ENCODE results near the gene MESP1. TPM values are rescaled to one million over a fixed set of nuclear protein-coding genes. Genes with fewer than 3 reads are reported as not detected.

The MESP1 gene
- total RNA-seq, 5 donors from 2014 or later (not counting 1 experiment from before 2014, with no cell fraction given), result 0.23 to 1.5 (median 0.38) TPM; not detected in 1

GRCh38 chr15:89740137-89740536, 10.9 kb downstream of the MESP1 start:
- peak; percentile 79 to 91 (median 80) for ATAC-seq (replicated peaks in 1 of 4)
- no peaks in the 10 kb centered on the region for H3K36me3 Mint-ChIP-seq
- H3K4me1 Mint-ChIP-seq, result peaks cover 0 to 2% (median 2%) of the 10 kb centered on the region in 3 donors
- H3K4me3 Mint-ChIP-seq, result no peak overlapping the region
- peak in 30 of 35 experiments; percentile 16 to 82 (median 41) for DNase-seq
- H3K27ac Mint-ChIP-seq, result no peak overlapping the region
- POLR2A ChIA-PET, result interaction anchor here in 1 of 2 donors (0.5 kb wide), 1 partner anchor 420 kb away, joined by 3 read pairs; no protein-coding TSS in a partner anchor
- H3K9me3 ChIP-seq, result no peaks in the 10 kb centered on the region
- peaks cover 0 to 4% of the 10 kb centered on the region in 2 experiments for H3K4me1 ChIP-seq (ENCODE audit: control insufficient read depth in 1 of 2, extremely low read depth in 1 of 2, insufficient read depth in 2 of 2, low read length in 2 of 2)
- H3K27me3 ChIP-seq (replicated peaks in 1 of 2; ENCODE audit: control insufficient read depth in 2 of 2, extremely low read depth in 1 of 2, insufficient read depth in 2 of 2, low read length in 1 of 2), result peaks cover 0 to 28% of the 10 kb centered on the region in 2 experiments
- CTCF ChIA-PET, result interaction anchor here (0.5 to 2.6 kb wide), 9 partner anchors 8 to 492 kb away, joined by 3 to 48 read pairs (median 4); no protein-coding TSS in a partner anchor
- H3K27me3 Mint-ChIP-seq, result peaks cover 12 to 16% of the 10 kb centered on the region in 2 donors
- H3K27ac ChIP-seq (ENCODE audit: low read length), result no peak overlapping the region
- no peaks in the 10 kb centered on the region for H3K9me3 Mint-ChIP-seq
- no peak overlapping the region for H3K4me3 ChIP-seq (ENCODE audit: control insufficient read depth in 1 of 2, extremely low read depth in 1 of 2, low read length in 1 of 2)
- no peaks in the 10 kb centered on the region for H3K36me3 ChIP-seq (ENCODE audit: control insufficient read depth in 2 of 2, extremely low read depth in 1 of 2, insufficient read depth in 1 of 2, low read length in 1 of 2)
- no CpG with 5 or more reads among the region's 8 CpGs for WGBS (ENCODE audit: insufficient coverage)

- DNase-seq, result no peak
- no peak overlapping the region for H3K27ac ChIP-seq (ENCODE audit: low read length)
- H3K4me3 ChIP-seq (ENCODE audit: control insufficient read depth in 1 of 2, extremely low read depth in 1 of 2, low read length in 1 of 2), result no peak overlapping the region
- H3K36me3 Mint-ChIP-seq, result no peaks in the 10 kb centered on the region
- H3K9me3 Mint-ChIP-seq, result no peaks in the 10 kb centered on the region
- H3K27me3 ChIP-seq (replicated peaks in 1 of 2; ENCODE audit: control insufficient read depth in 2 of 2, extremely low read depth in 1 of 2, insufficient read depth in 2 of 2, low read length in 1 of 2), result peaks cover 0 to 18% of the 10 kb centered on the region in 2 experiments
- no peaks in the 10 kb centered on the region for H3K9me3 ChIP-seq
- no peaks in the 10 kb centered on the region for H3K36me3 ChIP-seq (ENCODE audit: control insufficient read depth in 2 of 2, extremely low read depth in 1 of 2, insufficient read depth in 1 of 2, low read length in 1 of 2)
- no peak overlapping the region for H3K27ac Mint-ChIP-seq
- H3K4me1 ChIP-seq (ENCODE audit: control insufficient read depth in 1 of 2, extremely low read depth in 1 of 2, insufficient read depth in 2 of 2, low read length in 2 of 2), result peaks cover 0 to 4% of the 10 kb centered on the region in 2 experiments
- H3K27me3 Mint-ChIP-seq, result peaks cover 18 to 21% of the 10 kb centered on the region in 2 donors
- ChIA-PET CTCF (no interaction called here), POLR2A (no interaction called here)
- 70% methylated on average over 4 of the region's 4 CpGs for WGBS (ENCODE audit: insufficient coverage)
- H3K4me3 Mint-ChIP-seq, result no peak overlapping the region
- ATAC-seq (replicated peaks in 1 of 4), result no peak
- peaks cover 0 to 2% (median 2%) of the 10 kb centered on the region in 3 donors for H3K4me1 Mint-ChIP-seq
Measured at GRCh38 chr15:89735773-89736172, 15.3 kb downstream of the MESP1 start.

- WGBS (ENCODE audit: insufficient coverage), result 95% methylated on average over 4 of the region's 8 CpGs
- no peak for ATAC-seq (replicated peaks in 1 of 4)
- DNase-seq, result no peak
- no peak overlapping the region for H3K4me3 Mint-ChIP-seq
- no peak overlapping the region for H3K27ac ChIP-seq (ENCODE audit: low read length)
- H3K4me1 ChIP-seq (ENCODE audit: control insufficient read depth in 1 of 2, extremely low read depth in 1 of 2, insufficient read depth in 2 of 2, low read length in 2 of 2), result no peaks in the 10 kb centered on the region
- H3K9me3 ChIP-seq, result no peaks in the 10 kb centered on the region
- no peak overlapping the region for H3K4me3 ChIP-seq (ENCODE audit: control insufficient read depth in 1 of 2, extremely low read depth in 1 of 2, low read length in 1 of 2)
- ChIA-PET CTCF (interaction anchor here in 1 of 2 donors (1.3 kb wide), 1 partner anchor 7 kb away, joined by 6 read pairs; no protein-coding TSS in a partner anchor), POLR2A (no interaction called here)
- H3K27me3 ChIP-seq (replicated peaks in 1 of 2; ENCODE audit: control insufficient read depth in 2 of 2, extremely low read depth in 1 of 2, insufficient read depth in 2 of 2, low read length in 1 of 2), result peaks cover 0 to 15% of the 10 kb centered on the region in 2 experiments
- no peaks in the 10 kb centered on the region for H3K4me1 Mint-ChIP-seq
- H3K36me3 Mint-ChIP-seq, result no peaks in the 10 kb centered on the region
- H3K27ac Mint-ChIP-seq, result no peak overlapping the region
- no peaks in the 10 kb centered on the region for H3K36me3 ChIP-seq (ENCODE audit: control insufficient read depth in 2 of 2, extremely low read depth in 1 of 2, insufficient read depth in 1 of 2, low read length in 1 of 2)
- peaks cover 18 to 19% of the 10 kb centered on the region in 2 donors for H3K27me3 Mint-ChIP-seq
- H3K9me3 Mint-ChIP-seq, result no peaks in the 10 kb centered on the region
Measured at GRCh38 chr15:89732451-89733172, 18.4 kb downstream of the MESP1 start.

DNA sequence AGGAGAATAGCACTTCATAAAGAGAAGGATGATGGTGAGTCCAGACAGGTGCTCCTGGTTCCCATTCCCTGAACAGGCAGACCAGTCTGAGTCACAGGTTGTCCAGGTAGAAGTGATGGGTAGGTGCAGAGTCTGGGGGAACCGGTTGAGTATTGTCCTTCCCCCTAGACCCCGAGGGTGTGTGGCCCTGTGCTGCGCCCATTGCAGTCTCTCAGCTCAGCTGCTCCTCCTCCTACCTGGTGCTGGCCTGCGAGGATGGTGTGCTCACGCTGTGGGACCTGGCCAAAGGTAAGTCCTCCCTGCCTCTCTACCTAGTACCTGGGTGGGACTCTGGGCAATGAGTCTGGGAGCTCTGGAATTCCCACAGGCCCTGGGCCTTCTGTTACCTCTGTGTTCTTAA, 19.8 kb downstream of the MESP1 start:
- DNase-seq (no peak), ATAC-seq (replicated peaks in 1 of 4) (no peak)
- Histone ChIP-seq H3K4me1 (ENCODE audit: control insufficient read depth in 1 of 2, extremely low read depth in 1 of 2, insufficient read depth in 2 of 2, low read length in 2 of 2) (no peaks in the 10 kb centered on the region), H3K27me3 (replicated peaks in 1 of 2; ENCODE audit: control insufficient read depth in 2 of 2, extremely low read depth in 1 of 2, insufficient read depth in 2 of 2, low read length in 1 of 2) (peaks cover 0 to 10% of the 10 kb centered on the region in 2 experiments), H3K4me3 (ENCODE audit: control insufficient read depth in 1 of 2, extremely low read depth in 1 of 2, low read length in 1 of 2) (no peak overlapping the region), H3K27ac (ENCODE audit: low read length) (no peak overlapping the region), H3K9me3 (no peaks in the 10 kb centered on the region), H3K36me3 (ENCODE audit: control insufficient read depth in 2 of 2, extremely low read depth in 1 of 2, insufficient read depth in 1 of 2, low read length in 1 of 2) (no peaks in the 10 kb centered on the region)
- H3K4me3 Mint-ChIP-seq, result no peak overlapping the region
- CTCF ChIA-PET, result interaction anchor here in 1 of 2 donors (1.3 kb wide), 1 partner anchor 9 kb away, joined by 6 read pairs; no protein-coding TSS in a partner anchor
- POLR2A ChIA-PET, result no interaction called here
- 83% methylated on average over 2 of the region's 5 CpGs for WGBS (ENCODE audit: insufficient coverage)
- no peaks in the 10 kb centered on the region for H3K36me3 Mint-ChIP-seq
- H3K27ac Mint-ChIP-seq, result no peak overlapping the region
- H3K9me3 Mint-ChIP-seq, result no peaks in the 10 kb centered on the region
- no peaks in the 10 kb centered on the region for H3K4me1 Mint-ChIP-seq
- peaks cover 11 to 15% of the 10 kb centered on the region in 2 donors for H3K27me3 Mint-ChIP-seq

DNA sequence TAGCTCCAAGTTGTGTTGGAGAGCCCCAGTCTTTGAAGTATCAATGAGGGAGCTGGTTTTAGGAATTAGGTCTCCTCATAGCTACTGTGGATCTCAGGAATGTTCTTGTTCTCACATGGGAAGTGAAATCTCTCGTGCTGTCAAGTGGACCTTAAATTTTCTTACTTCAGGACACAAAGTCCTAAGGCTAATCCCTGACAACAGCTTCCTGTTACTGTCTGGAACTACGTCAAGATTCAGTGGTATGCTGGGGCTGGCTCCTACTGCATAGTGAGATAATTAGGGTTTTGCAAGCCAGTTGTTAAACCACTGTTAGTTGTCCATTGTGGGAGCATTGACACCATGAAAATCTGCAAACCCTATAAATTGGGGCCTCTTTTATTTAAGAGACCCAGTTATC, 22.8 kb downstream of the MESP1 start:
- ChIA-PET CTCF (interaction anchor here (0.5 to 2.0 kb wide), 2 partner anchors 12 to 146 kb away, joined by 3 to 7 read pairs; no protein-coding TSS in a partner anchor), POLR2A (no interaction called here)
- Mint-ChIP-seq H3K9me3 (peaks cover 0 to 3% (median 0%) of the 10 kb centered on the region in 3 donors), H3K27ac (no peak overlapping the region), H3K4me1 (no peaks in the 10 kb centered on the region), H3K36me3 (no peaks in the 10 kb centered on the region), H3K4me3 (no peak overlapping the region), H3K27me3 (no peaks in the 10 kb centered on the region)
- ATAC-seq (replicated peaks in 1 of 4) (no peak), DNase-seq (no peak)
- peaks cover 0 to 11% of the 10 kb centered on the region in 2 experiments for H3K27me3 ChIP-seq (replicated peaks in 1 of 2; ENCODE audit: control insufficient read depth in 2 of 2, extremely low read depth in 1 of 2, insufficient read depth in 2 of 2, low read length in 1 of 2)
- H3K9me3 ChIP-seq, result peaks cover 3% of the 10 kb centered on the region
- 50% methylated on average over 1 of the region's 2 CpGs for WGBS (ENCODE audit: insufficient coverage)
- H3K27ac ChIP-seq (ENCODE audit: low read length), result no peak overlapping the region
- H3K4me3 ChIP-seq (ENCODE audit: control insufficient read depth in 1 of 2, extremely low read depth in 1 of 2, low read length in 1 of 2), result no peak overlapping the region
- no peaks in the 10 kb centered on the region for H3K36me3 ChIP-seq (ENCODE audit: control insufficient read depth in 2 of 2, extremely low read depth in 1 of 2, insufficient read depth in 1 of 2, low read length in 1 of 2)
- no peaks in the 10 kb centered on the region for H3K4me1 ChIP-seq (ENCODE audit: control insufficient read depth in 1 of 2, extremely low read depth in 1 of 2, insufficient read depth in 2 of 2, low read length in 2 of 2)

DNA sequence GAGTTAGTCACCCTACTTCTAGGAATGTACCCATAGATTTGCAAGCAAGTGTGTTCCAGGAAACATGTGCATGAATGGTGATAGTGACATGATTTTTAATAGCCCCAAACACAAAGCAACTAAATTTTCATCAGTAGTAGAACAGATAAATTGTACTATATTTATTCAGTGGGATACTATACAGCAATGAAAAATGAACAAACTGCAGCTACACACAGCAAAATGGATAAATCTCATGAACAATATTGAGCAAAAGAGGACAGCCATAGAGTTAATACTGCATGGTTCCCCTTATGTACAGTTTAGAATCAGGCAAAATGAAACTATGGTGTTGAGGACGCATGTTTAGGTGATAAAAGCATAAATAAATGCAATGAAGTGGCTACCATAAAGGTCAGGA, 26.0 kb downstream of the MESP1 start:
- peaks cover 2 to 13% of the 10 kb centered on the region in 2 experiments for H3K27me3 ChIP-seq (replicated peaks in 1 of 2; ENCODE audit: control insufficient read depth in 2 of 2, extremely low read depth in 1 of 2, insufficient read depth in 2 of 2, low read length in 1 of 2)
- Mint-ChIP-seq H3K27ac (no peak overlapping the region), H3K27me3 (peaks cover 14 to 16% of the 10 kb centered on the region in 2 donors), H3K4me1 (no peaks in the 10 kb centered on the region), H3K9me3 (peaks cover 0 to 3% (median 0%) of the 10 kb centered on the region in 3 donors), H3K4me3 (no peak overlapping the region), H3K36me3 (no peaks in the 10 kb centered on the region)
- no peak overlapping the region for H3K27ac ChIP-seq (ENCODE audit: low read length)
- no peak overlapping the region for H3K4me3 ChIP-seq (ENCODE audit: control insufficient read depth in 1 of 2, extremely low read depth in 1 of 2, low read length in 1 of 2)
- DNase-seq (no peak), ATAC-seq (replicated peaks in 1 of 4) (no peak)
- 100% methylated on average over 1 of the region's 1 CpG for WGBS (ENCODE audit: insufficient coverage)
- H3K9me3 ChIP-seq, result peaks cover 3% of the 10 kb centered on the region
- no peaks in the 10 kb centered on the region for H3K4me1 ChIP-seq (ENCODE audit: control insufficient read depth in 1 of 2, extremely low read depth in 1 of 2, insufficient read depth in 2 of 2, low read length in 2 of 2)
- ChIA-PET CTCF (no interaction called here), POLR2A (interaction anchor here in 1 of 2 donors (0.6 kb wide), 1 partner anchor 1978 kb away, joined by 3 read pairs; no protein-coding TSS in a partner anchor)
- H3K36me3 ChIP-seq (ENCODE audit: control insufficient read depth in 2 of 2, extremely low read depth in 1 of 2, insufficient read depth in 1 of 2, low read length in 1 of 2), result no peaks in the 10 kb centered on the region

All from T-cell (primary cell).